GM21367 (cell line): Measurements from ENCODE around the gene METTL2B.

Source experiments
- ATAC-seq: cut with Tn5 transposase; IDR thresholded peaks from one replicate; pipeline ENCODE4 v1.9.1; 2021; ENCODE audit not compliant: unreplicated experiment

Gene METTL2B, protein sequence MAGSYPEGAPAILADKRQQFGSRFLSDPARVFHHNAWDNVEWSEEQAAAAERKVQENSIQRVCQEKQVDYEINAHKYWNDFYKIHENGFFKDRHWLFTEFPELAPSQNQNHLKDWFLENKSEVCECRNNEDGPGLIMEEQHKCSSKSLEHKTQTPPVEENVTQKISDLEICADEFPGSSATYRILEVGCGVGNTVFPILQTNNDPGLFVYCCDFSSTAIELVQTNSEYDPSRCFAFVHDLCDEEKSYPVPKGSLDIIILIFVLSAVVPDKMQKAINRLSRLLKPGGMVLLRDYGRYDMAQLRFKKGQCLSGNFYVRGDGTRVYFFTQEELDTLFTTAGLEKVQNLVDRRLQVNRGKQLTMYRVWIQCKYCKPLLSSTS

DNA sequence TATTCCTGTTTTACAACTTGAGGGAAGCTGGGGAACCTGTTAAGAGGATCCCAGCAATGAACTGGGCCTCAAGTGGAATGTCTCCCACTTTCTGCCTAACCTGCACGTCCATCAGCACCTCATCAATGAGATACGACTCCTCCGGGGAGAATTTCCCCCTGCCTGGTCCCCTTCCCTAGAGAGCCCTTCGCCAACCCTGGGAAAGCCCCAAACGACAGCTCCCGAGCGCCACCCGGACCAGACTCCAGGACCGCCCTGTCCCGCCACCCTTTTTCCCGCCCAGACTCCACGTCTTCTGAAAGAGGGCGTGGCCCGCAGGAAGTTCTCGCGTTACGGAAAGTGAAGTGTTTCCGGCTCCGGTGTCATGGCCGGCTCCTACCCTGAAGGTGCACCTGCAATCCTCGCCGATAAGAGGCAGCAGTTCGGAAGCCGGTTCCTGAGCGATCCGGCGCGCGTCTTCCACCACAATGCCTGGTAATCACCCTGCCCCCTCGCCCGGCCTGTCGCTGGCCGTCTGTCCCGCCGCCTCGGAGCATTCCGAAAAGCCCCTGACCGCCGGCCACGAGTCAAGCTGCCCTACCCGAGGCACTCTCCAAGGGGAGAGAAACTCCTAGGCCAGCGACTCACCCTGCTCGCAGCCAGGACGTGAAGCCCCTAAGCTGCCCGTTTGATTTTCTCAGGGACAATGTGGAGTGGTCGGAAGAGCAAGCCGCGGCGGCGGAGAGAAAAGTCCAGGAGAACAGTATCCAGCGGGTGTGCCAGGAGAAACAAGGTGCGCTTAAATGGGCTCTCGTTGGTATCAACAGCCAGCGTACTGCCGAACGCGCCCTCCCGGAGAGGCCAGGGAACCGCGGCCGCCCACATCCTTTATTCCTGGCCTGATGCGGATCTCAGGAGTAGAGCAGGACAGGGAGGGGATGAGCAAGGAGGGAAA is at the start of gene METTL2B:
TSS of gene METTL2B (plus strand) at position 347 of the 934 bp plus-strand sequence. CDS start at position 365, 18 bp downstream.
- ATAC-seq = peak; percentile 82

DNA sequence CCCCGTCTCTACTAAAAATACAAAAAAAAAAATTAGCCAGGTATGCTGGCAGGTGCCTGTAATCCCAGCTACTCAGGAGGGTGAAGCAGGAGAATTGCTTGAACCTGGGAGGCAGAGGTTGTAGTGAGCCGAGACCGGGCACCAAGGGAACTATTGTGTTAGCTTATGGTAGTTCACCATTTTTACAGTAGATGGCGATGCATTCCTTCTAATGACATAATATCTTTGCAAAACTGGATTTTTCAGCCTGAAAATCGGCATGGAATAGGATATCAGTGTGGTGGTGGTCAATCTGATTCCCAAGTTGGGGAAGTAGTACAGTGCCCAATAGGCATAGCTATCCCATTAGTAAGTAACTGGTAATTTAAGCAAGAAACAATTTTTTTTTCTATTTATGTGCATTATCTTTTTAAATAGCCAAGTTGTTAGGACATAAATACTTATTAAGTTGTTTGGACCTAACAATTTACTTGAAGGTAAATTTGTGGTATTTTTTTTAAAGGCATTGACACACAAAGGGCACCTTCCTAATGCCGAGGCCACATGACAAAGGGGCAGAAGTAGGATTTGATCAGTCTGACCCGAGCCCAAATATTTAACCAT is 49.2 kb upstream of the METTL2B start:
- no peak for ATAC-seq

DNA sequence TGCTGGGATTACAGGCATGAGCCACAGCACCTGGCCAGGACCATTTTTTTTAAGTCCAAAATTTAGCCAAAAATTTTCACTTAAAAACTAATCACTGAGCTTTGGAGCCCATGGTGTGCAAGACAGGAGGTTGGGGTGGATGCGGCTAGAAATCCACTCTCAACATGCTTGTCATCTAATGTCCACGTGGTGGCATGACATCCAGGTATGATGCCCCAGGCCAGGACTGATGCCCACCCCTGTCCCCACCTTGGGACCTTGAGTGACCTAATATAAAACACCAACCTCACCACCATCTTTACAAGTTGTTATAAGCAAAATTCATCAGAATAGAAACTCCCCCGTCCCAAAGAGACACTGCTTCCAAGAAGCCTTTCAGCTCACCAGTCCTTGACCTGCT is 46.3 kb upstream of the METTL2B start:
- ATAC-seq = no peak

DNA sequence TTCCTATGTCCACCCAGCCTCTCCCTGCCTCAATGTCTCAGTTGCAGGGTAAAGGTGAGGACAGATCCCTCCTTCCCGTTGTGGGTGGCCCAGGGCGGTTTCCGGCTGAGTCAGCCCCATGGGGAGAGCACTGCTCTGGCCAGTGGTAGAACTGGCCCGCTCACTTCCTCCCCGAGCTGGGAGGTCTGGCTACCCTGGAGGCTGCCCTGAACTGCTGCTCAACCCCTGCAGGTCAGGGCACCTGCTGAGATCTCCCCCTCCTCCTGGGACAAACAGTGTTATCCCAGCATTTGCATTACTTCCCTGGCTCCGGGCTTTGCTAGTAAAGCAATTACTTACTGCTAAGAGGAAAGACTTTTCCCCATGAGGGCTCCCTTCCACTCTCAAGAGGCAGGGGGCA is 45.3 kb upstream of the METTL2B start:
- ATAC-seq = no peak

DNA sequence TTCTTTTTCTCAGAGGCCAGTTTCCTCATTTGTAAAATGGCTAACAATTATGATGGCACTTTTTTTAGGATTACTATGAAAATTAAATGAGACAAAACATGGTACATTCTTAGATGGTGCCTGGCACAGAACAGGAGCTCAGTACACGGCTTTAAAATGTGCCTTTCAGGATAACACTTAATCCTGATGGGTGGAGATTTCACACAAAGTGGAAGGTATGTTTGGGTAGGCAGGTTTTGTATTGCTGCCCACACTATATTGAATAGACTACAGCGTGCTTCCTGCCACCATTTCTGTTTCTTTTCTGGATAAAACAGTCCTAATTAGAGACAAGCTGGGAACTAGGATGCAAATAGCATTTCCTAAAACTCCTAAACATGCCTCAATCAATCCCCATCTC is 44.8 kb upstream of the METTL2B start:
- no peak for ATAC-seq

DNA sequence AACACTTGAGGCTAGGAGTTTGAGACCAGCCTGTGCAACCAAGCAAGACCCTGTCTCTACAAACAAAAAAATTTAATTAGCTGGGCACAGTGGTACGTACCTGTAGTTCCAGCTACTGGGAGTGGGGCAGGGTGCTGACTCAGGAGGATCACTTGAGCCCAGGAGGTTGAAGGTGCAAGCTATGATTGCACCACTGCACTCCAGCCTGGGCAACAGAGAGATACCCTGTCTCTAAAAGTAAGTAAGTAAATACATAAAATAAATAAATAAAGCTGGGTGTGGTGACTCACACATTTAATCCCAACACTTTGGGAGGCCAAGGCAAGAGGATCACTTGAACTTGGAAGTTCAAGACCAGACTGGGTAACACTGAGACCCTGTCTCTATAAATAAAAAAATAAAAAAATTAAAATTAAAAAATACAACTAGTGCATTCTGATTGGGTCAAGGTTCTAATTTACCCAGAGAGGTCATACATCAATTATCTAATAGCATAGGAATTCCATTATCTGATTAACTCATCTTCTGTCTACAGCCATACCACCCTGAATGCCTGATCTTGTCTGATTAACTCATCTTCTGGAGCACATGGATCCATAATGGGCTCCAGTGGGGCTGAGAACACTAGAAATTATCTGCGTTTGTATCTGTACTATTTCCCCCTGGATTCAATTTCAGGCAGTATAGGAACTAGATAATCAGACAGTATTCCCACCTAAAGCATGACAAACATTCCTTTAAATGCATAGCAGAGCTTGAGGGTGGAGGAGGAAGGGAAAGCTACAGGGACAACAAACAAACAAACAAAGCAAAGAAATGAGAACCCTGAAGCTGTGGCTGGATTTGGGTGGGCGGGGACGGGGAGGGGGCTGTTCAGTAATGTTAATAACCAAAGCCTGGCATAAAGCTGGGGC is 41.9 kb upstream of the METTL2B start:
- ATAC-seq = no peak

DNA sequence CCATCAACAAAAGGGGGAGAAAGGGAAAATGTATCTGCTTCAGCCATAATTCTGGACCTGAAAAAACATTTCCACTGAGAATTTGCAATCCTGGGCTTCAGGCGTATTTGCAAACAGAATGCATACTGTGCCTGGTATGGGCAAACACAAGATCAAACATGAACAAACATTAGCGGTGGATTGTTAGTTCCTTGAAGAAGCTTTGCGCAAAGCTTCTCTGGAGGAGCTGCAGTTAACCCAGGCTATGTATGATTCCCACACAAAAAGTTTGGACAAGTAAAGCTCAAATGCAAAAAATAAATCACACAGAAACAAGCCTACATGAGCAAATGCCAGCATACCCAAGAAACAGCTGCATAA is 41.2 kb upstream of the METTL2B start:
- no peak for ATAC-seq

DNA sequence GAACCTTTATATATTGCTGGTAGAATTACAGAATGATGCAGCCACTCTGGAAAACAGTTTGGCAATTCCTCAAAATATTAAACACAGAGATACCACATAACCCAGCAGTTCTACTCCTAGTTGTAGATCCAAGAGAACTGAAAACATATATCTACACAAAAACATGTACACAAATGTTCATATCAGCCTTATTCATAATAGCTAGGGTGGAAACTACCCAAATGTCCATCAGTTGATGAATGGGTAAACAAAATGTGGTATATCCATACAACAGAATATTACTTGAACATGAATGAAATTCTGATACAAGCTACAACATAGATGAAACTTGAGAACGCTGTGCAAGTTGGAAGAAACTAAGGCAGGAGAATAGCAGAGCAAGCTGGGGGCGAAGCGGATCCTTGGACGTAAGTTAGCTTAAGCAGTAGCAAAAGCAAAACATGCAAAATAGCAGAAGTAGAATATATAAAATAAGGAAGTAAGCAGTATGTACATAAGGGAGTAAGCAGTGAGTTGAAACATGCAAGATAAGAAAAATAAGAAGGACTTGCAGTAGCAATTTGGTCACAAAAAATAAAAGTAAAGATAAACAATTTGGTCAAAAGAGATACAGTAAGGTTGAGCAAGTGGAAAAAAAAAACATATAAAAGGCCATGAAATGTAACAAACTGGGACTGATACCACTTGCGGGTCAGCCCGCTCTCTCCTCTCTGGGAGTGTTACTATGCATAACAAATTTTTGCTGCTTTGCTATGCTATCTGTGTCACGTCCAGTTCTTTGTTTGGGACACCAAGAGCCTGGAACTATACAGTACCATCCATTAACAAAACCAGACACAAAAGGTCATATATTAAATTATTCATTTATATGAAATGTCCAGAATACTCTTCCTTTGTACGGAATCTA is 38.9 kb upstream of the METTL2B start:
- peak; percentile 58 for ATAC-seq

DNA sequence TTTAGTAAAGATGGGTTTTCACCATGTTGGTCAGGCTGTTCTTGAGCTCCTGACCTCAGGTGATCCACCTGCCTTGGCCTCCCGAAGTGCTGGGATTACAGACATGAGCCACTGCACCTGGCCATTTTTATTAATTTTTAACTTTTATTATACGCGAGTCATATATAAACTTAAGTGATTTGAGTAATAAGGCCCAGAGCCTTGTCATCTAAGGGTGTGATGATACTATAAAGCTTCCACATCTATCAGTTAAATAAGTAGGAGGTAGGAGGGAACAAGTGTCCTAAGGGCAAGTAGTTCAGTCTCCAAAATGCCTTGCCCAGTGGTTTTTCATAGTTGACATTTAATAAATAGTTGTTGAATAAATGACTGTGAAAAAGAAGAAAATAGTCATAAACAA is 34.2 kb upstream of the METTL2B start:
- no peak for ATAC-seq

DNA sequence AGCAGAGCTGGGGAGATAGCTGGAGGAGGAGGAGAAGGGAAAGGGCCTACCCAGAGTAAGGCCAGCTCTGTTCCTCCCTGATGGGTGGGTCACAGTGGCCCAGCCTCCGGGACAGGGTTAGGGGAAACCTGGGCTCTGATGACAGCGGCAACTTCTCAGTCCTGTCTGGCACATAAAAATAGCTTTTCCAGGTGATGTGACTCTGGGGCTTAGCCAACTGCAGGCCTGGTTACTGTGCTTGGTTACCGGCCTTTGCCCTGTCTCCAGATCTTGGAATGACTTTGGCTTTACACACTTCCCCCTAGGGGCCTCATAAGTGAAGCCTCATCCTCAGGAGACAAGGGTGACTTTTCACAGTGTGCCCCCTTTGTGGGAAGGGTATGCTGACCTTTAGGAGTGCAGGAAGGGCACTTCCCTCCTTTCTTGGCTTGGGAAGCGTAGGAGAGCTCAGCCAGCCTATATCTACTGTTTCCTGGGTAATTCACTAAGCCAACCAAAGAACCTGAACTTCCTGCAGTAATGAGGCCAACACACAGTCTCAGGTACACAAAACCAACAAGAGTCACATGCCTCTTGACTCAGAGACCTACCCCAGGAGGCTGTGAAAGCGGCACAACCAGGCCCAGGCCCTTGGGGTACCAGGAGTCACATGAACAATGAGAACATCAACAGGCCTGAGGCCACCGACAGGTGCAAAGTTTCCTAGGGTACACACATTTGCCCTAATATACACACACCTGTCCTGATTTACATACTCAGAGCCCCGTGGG is 32.5 kb upstream of the METTL2B start:
- no peak for ATAC-seq

DNA sequence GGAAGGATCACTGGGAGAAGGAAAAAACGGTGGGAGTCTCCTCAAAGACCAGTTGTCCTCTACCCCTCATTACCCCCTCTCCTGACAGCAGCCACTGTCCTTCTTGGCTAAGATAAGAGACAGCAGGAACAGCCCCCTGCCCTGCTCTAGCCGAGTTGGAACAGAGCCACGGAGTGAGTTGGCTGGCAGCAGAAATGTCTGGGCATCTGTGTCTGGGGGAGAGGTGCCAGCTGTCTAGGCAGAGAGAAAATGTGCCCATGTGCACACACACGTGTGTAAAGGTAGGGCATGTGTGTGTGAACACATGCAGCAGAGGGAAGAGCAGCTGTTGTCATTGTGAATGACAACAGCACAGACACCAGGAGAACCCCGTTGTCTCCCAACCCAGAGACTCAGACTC is 30.2 kb upstream of the METTL2B start:
- no peak for ATAC-seq

DNA sequence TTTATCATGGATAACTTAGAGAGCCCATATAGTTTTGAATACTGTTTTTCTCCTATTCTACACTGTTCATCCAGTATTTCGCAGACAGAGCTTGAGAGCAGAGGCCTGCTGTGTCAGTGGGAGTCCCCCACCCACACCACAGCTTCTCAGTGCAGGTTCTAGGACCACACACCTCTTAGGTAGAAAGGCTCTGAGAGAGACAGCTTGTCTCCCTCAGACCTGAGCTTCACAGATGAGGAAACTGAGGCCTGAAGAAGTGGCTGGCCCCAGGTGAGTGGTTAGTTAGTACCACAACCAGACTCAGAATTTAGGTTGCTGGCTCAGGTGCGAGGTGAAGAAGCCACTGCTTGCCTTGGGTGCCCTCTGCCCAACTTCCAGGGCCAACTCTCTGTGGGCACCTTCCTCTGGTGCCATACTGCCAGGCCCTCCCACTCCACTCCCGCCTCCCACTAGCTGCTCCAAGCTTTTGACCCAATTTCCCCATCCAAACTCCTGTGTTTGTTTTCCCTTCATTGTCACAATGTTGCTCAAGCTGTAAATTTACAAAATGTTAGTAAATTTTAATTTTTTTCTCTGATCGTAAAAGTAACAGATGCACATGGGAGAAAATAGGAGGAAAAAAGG is 28.5 kb upstream of the METTL2B start:
- no peak for ATAC-seq

DNA sequence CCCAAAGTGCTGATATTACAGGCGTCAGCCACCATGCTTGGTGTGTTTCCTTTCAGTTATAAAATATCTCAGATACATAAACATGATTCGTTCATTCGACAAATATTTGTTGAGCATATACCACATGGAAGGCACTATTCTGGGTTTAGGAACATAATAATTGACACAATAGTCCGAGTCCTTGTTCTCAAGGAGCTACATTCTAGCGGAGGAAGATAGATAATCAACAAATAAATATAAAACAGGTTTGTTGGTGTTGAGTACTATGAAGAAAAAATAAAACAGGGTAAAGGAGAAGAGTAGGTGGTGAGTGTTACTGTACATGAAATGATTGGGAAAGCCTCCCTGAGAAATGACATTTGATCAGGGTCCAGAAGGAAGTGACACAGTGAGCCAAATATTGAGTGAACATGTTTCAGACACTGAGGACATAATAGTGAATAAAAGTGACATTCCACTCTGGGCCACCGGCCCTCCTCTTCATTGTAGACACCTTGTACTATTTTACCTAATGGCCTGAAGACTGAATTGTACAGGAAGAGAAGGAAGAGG is 27.7 kb upstream of the METTL2B start:
- ATAC-seq = no peak

DNA sequence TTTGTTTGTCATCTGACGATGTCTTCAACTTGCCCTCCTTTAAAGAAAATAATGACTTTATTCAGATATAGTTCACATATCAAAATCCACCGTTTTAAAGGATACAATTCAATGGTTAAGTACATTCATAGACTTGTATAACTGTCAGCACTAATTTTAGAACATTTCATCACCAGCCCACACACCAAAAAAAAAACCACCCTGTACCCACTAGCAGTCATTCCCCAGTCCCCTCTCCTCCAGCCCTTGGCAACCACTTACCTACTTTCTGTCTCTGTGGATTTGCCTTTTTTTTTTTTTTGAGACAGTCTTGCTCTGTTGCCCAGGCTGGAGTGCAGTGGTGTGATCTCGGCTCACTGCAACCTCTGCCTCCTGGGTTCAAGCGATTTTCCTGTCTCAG is 26.1 kb upstream of the METTL2B start:
- ATAC-seq = no peak

DNA sequence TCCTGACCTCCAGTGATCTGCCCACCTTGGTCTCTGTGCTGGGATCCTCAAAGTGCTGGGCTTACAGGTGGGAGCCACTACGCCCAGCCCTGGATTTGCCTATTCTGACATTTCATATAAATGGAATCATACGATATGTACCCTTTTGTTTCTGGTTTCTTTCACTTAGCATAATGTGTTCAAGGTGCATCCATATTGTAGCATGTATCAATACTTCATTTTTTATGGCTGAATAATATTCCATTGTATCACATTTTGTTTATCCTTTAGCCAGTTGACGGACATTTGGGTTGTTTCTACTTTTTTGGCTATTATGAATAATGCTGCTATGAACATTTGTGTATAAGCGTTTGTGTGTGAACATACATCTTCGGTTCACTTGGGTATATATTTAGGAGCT is 25.6 kb upstream of the METTL2B start:
- ATAC-seq = no peak

DNA sequence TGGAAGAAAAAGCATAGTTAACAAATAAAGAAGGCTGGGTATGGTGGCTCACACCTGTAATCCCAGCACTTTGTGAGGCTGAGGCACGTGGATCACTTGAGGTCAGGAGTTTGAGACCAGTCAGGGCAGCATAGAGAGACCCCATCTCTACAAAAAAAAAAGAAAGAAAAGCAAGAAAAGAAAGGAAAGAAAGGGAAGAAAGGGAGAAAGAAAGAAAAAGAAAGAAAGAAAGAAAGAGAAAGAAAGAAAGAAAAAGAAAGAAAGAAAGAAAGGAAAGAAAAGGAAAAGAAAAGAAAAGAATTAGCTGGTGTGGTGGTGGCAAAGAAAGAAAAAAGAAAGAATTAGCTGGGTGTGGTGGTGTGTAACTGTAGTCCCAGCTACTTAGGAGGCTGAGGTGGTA is 24.0 kb upstream of the METTL2B start:
- no peak for ATAC-seq

DNA sequence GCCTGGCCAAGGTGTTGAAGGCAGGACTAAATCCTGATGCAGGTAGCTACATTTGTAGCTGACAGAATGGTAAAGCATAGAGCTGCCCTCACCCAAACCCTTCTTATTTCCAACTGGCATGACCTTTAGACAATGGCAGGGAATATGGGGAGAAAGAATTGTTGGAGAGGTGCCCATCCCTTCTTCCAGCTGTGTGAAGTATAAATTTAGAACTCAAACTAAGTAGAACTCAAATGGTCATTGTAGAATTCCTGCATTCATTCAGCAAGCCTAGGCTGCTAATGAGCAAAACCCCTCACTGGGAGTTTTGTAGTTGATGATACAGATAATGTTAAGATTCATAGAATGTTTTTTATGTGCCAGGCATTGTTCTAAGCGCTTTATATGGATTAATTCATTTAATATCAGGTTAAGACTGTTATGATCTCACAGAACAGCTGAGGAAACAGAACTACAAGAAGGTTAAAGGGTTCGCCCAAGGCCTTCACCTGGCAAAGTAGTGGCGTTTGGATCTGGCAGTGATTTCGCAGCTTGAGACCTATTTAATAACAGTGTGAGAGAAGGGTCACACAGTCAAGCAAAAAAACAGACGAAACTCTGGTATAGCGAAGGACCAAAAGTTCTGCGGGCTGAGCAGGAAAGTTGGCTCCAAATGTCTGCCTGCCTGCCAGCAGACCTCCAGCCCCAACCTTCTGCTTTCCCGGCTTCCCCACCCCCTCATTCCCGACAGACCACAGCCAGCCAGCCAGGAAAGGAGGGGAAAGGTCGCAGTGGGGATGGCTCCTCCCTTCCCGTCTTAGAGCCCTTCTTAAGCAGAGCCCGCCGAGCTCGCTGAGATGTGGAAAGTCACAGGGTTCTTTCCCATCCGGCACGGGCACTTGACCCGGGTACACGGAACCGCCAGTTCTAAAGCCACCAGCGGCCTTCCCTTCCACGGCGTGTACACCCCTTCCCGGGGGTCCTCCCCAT is 22.4 kb upstream of the METTL2B start:
- no peak for ATAC-seq
